Lower lobe of right lung (tissue), 2 donors: ENCODE data around the gene TWF2. TPM values are rescaled to one million over a fixed set of nuclear protein-coding genes. Genes with fewer than 3 reads are reported as not detected.
"Not testable (repeated sequence)": the region's sequence is repeated elsewhere in the genome, so short reads cannot be mapped to it uniquely, and the experiment has no call there.

Experiments used
- ATAC-seq, 2 donors: fragments of 200-7000 bp; cut with Tn5 transposase; one replicate each; pipeline ENCODE4 v1.9.1; 2020 to 2022; ENCODE audit warnings: mild to moderate bottlenecking in 2 of 2, moderate library complexity in 2 of 2
- DNase-seq: peaks from one replicate; pipeline ENCODE4 v3.0.0-alpha.2; 2020
- H3K27ac ChIP-seq: fragments of 200-600 bp; one replicate; pipeline ENCODE4 v1.8.0; 2022
- H3K27me3 ChIP-seq: fragments of 200-600 bp; one replicate; pipeline ENCODE4 v1.8.0; 2022; ENCODE audit warnings: low read depth
- H3K36me3 ChIP-seq: fragments of 200-600 bp; one replicate; pipeline ENCODE4 v1.8.0; 2022; ENCODE audit warnings: mild to moderate bottlenecking
- H3K4me1 ChIP-seq: fragments of 200-600 bp; one replicate; pipeline ENCODE4 v1.8.0; 2022
- H3K4me3 ChIP-seq: fragments of 200-600 bp; one replicate; pipeline ENCODE4 v1.8.0; 2022; ENCODE audit warnings: mild to moderate bottlenecking
- H3K9me3 ChIP-seq: fragments of 200-600 bp; one replicate; pipeline ENCODE4 v1.8.0; 2022
- intact Hi-C: fragments of 100-400 bp; cut with DNase I; formaldehyde crosslinking; loops from one replicate; pipeline ENCODE4 v1.11.0; 2022
- long read RNA-seq: library from polyadenylated mRNA; unstranded; transcript quantifications from one replicate; pipeline ENCODE4 v2.0.0, GENCODE V29; 2021
- total RNA-seq: library from RNA; stranded (reverse); fragmentation: NEBNext Ultra II Directional; extraction: Animal tissue kit (Norgen Biotek cat#: 25700); gene quantifications from one replicate; pipeline ENCODE4 v1.2.1, GENCODE V29; 2021
- TF ChIP-seq, protein P1 (sequence below): fragments of 200-600 bp; IDR thresholded peaks from one replicate; pipeline ENCODE4 v1.8.0; 2022; ENCODE audit warnings: antibody characterized with exemption, mild to moderate bottlenecking
- donor health status: DM: no; HTN: yes; CAD: no; lungs with severe emphysema.

TWF2 gene
- total RNA-seq, result 62.2 TPM
- long read RNA-seq, transcript TWF2-201 (9 exons, 1,718 nt), result major isoform, 137 of 166 reads
- long read RNA-seq, partial matches to known transcripts, result 16 of 166 reads
- long read RNA-seq, other reads (novel, unspliced or antisense), result 13 of 166 reads

DNA sequence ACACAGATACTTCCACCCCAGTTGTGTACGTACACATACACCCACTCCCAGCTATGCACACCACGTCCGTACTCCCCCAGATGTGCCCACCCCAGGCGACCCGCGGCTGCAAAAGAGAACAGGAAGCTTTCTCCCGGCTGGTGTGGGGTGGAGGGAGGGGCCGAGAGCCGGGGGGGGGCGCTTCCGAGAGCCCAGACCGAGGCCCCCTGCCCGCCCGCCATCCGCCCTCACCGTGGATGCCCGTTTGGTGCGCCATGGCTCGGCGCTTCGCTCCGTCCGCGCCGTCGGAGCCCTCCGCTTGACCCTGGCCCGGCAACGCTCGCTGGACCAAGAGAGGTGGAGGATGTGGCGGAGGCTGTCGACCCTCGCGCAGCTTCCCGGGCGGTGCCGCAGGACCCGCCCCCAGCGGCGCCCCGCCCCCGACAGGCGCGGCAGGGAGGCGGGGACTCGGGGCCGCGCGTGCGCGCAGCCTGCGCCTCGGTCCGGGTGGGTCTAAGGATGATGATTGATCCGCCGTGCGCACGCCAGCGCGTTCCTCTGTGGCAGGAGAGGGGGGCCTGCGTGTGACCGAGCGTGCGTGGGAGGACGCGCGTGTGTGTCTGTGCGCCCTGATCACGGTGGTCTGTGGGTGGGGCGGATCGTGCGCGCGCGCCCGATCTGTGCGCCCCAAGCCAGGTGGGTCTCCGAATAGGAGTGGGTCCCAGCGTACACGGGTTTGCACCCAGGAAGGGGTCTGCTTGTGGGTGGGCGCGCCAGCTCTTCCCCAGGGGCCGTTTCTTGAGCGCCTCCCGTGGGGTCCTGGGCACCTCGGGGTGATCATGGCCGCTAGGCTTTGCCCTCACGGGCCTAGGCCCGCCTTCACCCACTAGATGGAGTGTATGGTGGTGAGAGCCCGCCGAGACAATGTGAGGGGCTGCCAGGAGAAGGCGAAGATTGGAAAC, at the start of gene TWF2:
Gene TWF2, minus strand, starts transcription at position 398 of the 941 bp plus-strand sequence. Its CDS starts 142 bp downstream, at position 256.
- H3K36me3 ChIP-seq, result peaks cover 11% of the 10 kb centered on the region
- ATAC-seq, result peak; percentile 94 to 95
- intact Hi-C loops, result loop anchor here (10.0 kb wide), 1 partner anchor 96 kb away; no protein-coding TSS in a partner anchor
- peak within 1 kb of the TSS; percentile 93 for H3K27ac ChIP-seq
- H3K4me1 ChIP-seq, result peaks cover 56% of the 10 kb centered on the region
- TF ChIP-seq, protein P1, sequence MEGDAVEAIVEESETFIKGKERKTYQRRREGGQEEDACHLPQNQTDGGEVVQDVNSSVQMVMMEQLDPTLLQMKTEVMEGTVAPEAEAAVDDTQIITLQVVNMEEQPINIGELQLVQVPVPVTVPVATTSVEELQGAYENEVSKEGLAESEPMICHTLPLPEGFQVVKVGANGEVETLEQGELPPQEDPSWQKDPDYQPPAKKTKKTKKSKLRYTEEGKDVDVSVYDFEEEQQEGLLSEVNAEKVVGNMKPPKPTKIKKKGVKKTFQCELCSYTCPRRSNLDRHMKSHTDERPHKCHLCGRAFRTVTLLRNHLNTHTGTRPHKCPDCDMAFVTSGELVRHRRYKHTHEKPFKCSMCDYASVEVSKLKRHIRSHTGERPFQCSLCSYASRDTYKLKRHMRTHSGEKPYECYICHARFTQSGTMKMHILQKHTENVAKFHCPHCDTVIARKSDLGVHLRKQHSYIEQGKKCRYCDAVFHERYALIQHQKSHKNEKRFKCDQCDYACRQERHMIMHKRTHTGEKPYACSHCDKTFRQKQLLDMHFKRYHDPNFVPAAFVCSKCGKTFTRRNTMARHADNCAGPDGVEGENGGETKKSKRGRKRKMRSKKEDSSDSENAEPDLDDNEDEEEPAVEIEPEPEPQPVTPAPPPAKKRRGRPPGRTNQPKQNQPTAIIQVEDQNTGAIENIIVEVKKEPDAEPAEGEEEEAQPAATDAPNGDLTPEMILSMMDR, result peak; percentile 46
- no peaks in the 10 kb centered on the region for H3K9me3 ChIP-seq
- DNase-seq, result peak; percentile 87
- H3K27me3 ChIP-seq, result no peaks in the 10 kb centered on the region
- peak within 1 kb of the TSS; percentile 99 for H3K4me3 ChIP-seq

DNA sequence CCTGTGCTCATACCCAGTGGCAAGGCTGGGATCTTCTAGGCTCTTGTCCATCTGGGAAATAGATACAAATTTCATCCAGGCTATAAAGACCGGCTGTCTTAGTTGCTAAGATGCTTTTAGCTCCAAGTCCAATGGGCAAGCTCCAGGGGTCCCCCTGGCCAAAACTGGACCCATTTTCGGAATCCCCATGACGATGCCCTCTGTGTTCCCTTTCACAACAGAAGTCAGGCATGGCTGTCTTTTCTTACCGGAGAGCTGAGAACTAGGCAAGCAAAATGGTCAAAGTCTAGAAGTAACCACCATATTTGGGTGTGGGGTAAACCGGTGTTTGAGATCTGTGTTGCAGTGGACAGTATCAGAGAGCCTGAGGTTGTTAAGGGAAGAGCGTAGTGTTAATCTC, 49.7 kb upstream of the TWF2 start:
- no peak for ATAC-seq
- H3K4me1 ChIP-seq, result peaks cover 20% of the 10 kb centered on the region

DNA sequence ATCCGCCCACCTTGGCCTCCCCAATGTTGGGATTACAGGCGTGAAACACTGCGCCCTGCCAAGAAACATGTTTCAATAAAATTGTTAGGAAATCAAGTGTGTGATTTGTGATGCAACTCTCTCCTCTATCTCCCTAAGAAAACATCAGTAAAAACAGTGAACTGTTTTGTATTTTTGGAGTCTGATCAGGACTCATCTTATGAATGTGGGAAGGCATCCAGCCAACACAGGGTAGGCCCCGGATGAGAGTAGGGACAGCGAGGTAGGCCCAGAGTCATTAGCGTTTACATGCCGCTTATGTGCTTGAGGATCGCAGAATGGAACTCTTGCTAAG, 47.8 kb upstream of the TWF2 start:
- H3K27me3 ChIP-seq, result no peaks in the 10 kb centered on the region
- DNase-seq, result no peak
- no peaks in the 10 kb centered on the region for H3K9me3 ChIP-seq
- intact Hi-C loops, result no loop called here
- peak in 1 of 2 donors; percentile 1 for ATAC-seq
- peak overlapping the region; percentile 70 for H3K4me3 ChIP-seq
- TF ChIP-seq, protein P1, result no peak
- H3K27ac ChIP-seq, result peak overlapping the region; percentile 100
- H3K36me3 ChIP-seq, result peaks cover 15% of the 10 kb centered on the region
- peaks cover 20% of the 10 kb centered on the region for H3K4me1 ChIP-seq

More for the DNA sequence above, 49.7 kb upstream of the TWF2 start:
- TF ChIP-seq, protein P1, result no peak
- DNase-seq, result no peak
- intact Hi-C loops, result no loop called here
- H3K27me3 ChIP-seq, result no peaks in the 10 kb centered on the region
- peak overlapping the region; percentile 70 for H3K4me3 ChIP-seq
- H3K27ac ChIP-seq, result peak overlapping the region; percentile 100
- no peaks in the 10 kb centered on the region for H3K9me3 ChIP-seq
- H3K36me3 ChIP-seq, result peaks cover 31% of the 10 kb centered on the region

DNA sequence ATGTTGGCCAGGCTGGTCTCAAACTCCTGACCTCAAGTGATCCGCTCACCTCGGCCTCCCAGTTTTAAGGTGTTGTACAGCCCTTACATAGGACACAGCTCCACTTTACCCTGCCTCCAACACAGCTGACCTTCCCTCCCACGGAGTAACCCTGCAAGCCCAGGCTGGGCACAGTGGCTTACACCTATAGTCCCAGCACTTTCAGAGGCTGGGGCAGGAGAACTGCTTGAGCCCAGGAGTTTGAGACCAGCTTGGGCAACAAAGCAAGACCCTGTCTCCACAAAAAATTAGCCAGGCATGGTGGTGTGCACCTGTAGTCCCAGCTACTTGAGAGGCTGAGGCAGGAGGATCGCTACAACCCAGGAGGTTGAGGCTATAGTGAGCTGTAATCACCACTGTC, 45.1 kb upstream of the TWF2 start:
- DNase-seq, ATAC-seq, H3K27me3 ChIP-seq, intact Hi-C loops, H3K9me3 ChIP-seq, H3K36me3 ChIP-seq, H3K4me3 ChIP-seq: not testable (repeated sequence)
- H3K27ac ChIP-seq, result peak overlapping the region; percentile 14
- peaks cover 34% of the 10 kb centered on the region for H3K4me1 ChIP-seq

DNA sequence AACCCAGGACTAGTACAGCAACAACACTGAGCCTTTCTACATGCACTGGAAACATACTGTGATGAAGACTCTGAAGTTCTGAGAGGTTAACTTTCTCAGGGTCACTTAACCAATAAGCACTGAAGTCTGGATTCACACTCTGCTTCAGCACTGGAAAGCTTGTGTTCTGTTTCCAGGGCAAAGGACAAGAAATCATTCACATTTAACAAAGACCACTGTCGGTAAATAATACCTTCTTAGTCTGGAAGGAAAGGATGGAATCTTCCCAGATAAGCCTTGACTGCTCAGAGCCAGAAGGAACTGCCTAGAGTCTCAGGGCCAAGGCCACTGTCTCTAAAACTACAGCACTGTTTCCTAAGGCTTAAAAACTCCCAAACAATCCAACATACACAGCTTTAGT, 44.3 kb upstream of the TWF2 start:
- Histone ChIP-seq H3K36me3 (peaks cover 3% of the 10 kb centered on the region), H3K4me1 (peaks cover 27% of the 10 kb centered on the region), H3K4me3 (no peak overlapping the region), H3K9me3 (no peaks in the 10 kb centered on the region), H3K27ac (no peak overlapping the region), H3K27me3 (no peaks in the 10 kb centered on the region)
- intact Hi-C loops, result no loop called here
- no peak for DNase-seq
- TF ChIP-seq, protein P1, result no peak
- no peak for ATAC-seq
